ENCODE measurements around the gene BTN1A1.
"Not testable (repeated sequence)": the region's sequence is repeated elsewhere in the genome, so short reads cannot be mapped to it uniquely, and the experiment has no call there.

Gene BTN1A1

GRCh38 chr6:26475823-26476729, 24.0 kb upstream of the BTN1A1 start:
- DNase-seq = no peak

- DNase-seq = no peak
These were observed 23.2 kb upstream of the BTN1A1 start for GRCh38 chr6:26476896-26477295.

GRCh38 chr6:26477426-26477825, 22.7 kb upstream of the BTN1A1 start:
- no peak for DNase-seq

- DNase-seq = no peak
These were observed 21.8 kb upstream of the BTN1A1 start for GRCh38 chr6:26478100-26478984.

GRCh38 chr6:26478985-26479278, 21.2 kb upstream of the BTN1A1 start:
- no peak for DNase-seq

- no peak for DNase-seq
These were observed 17.8 kb upstream of the BTN1A1 start for GRCh38 chr6:26482338-26482737.

- DNase-seq = no peak
These were observed 16.4 kb upstream of the BTN1A1 start for GRCh38 chr6:26483727-26484126.

GRCh38 chr6:26484161-26484560, 15.9 kb upstream of the BTN1A1 start:
- no peak for DNase-seq

- DNase-seq = no peak
These were observed 14.9 kb upstream of the BTN1A1 start for GRCh38 chr6:26485112-26485780.

GRCh38 chr6:26486358-26486757, 13.7 kb upstream of the BTN1A1 start:
- DNase-seq = no peak

- DNase-seq = no peak
These were observed 12.6 kb upstream of the BTN1A1 start for GRCh38 chr6:26487466-26487865.

GRCh38 chr6:26489996-26490964, 9.8 kb upstream of the BTN1A1 start:
- no peak for DNase-seq

GRCh38 chr6:26491604-26492003, 8.5 kb upstream of the BTN1A1 start:
- DNase-seq = no peak

GRCh38 chr6:26493258-26493657, 6.8 kb upstream of the BTN1A1 start:
- no peak for DNase-seq

- DNase-seq = no peak
These were observed 6.0 kb upstream of the BTN1A1 start for GRCh38 chr6:26494117-26494516.

- DNase-seq = no peak
These were observed 4.8 kb upstream of the BTN1A1 start for GRCh38 chr6:26495281-26495680.

- no peak for DNase-seq
These were observed 2.5 kb upstream of the BTN1A1 start for GRCh38 chr6:26497610-26498009.

GRCh38 chr6:26501482-26501986, 1.4 kb downstream of the BTN1A1 start:
- no peak for DNase-seq

- DNase-seq = no peak
These were observed 2.1 kb downstream of the BTN1A1 start for GRCh38 chr6:26502165-26502564.

GRCh38 chr6:26502626-26503025, 2.5 kb downstream of the BTN1A1 start:
- no peak for DNase-seq

GRCh38 chr6:26507658-26508057, 7.6 kb downstream of the BTN1A1 start:
- no peak for DNase-seq

GRCh38 chr6:26511033-26511432, 10.9 kb downstream of the BTN1A1 start:
- DNase-seq = not testable (repeated sequence)

Measured in KG1 (cell line).